Activated CD4-positive, alpha-beta T cell treated with anti-CD3 and anti-CD28 coated beads, Interleukin-2, Interleukin-6, amounts not matched to agents 100 ng/mL and 50 ng/mL, durations not matched to agents 16 hours and 8 hours (primary cell): ENCODE data around the gene NEK7.
"Not testable (repeated sequence)": the region's sequence is repeated elsewhere in the genome, so short reads cannot be mapped to it uniquely, and the experiment has no call there.

Experiments
- DNase-seq: peaks from one replicate; pipeline ENCODE4 v3.0.0-alpha.2; 2020

Gene NEK7

GRCh38 chr1:198156745-198157240, at the start of gene NEK7:
TSS of gene NEK7 (plus strand) at chr1:198156998. CDS start at chr1:198232581, 75,583 bp downstream.
- DNase-seq = peak; percentile 81

- DNase-seq = no peak
These were observed 49.7 kb upstream of the NEK7 start for GRCh38 chr1:198107091-198107501.

GRCh38 chr1:198108636-198109370, 48.0 kb upstream of the NEK7 start:
- no peak for DNase-seq

- DNase-seq = no peak
These were observed 47.5 kb upstream of the NEK7 start for GRCh38 chr1:198109371-198109715.

- no peak for DNase-seq
These were observed 43.5 kb upstream of the NEK7 start for GRCh38 chr1:198113342-198113750.

GRCh38 chr1:198116069-198116468, 40.7 kb upstream of the NEK7 start:
- DNase-seq = no peak

GRCh38 chr1:198116469-198116868, 40.3 kb upstream of the NEK7 start:
- no peak for DNase-seq

GRCh38 chr1:198117267-198117666, 39.5 kb upstream of the NEK7 start:
- DNase-seq = no peak

- DNase-seq = no peak
These were observed 38.7 kb upstream of the NEK7 start for GRCh38 chr1:198118134-198118533.

- no peak for DNase-seq
These were observed 36.9 kb upstream of the NEK7 start for GRCh38 chr1:198119906-198120305.

- no peak for DNase-seq
These were observed 35.6 kb upstream of the NEK7 start for GRCh38 chr1:198121056-198121826.

- DNase-seq = no peak
These were observed 34.1 kb upstream of the NEK7 start for GRCh38 chr1:198122693-198123092.

GRCh38 chr1:198123133-198123532, 33.7 kb upstream of the NEK7 start:
- DNase-seq = no peak

- no peak for DNase-seq
These were observed 32.1 kb upstream of the NEK7 start for GRCh38 chr1:198124673-198125072.

GRCh38 chr1:198125995-198126735, 30.6 kb upstream of the NEK7 start:
- DNase-seq = no peak

GRCh38 chr1:198128533-198128932, 28.3 kb upstream of the NEK7 start:
- no peak for DNase-seq

GRCh38 chr1:198130053-198130452, 26.7 kb upstream of the NEK7 start:
- DNase-seq = not testable (repeated sequence)

GRCh38 chr1:198132060-198132781, 24.6 kb upstream of the NEK7 start:
- no peak for DNase-seq

GRCh38 chr1:198134252-198134651, 22.5 kb upstream of the NEK7 start:
- DNase-seq = no peak

- no peak for DNase-seq
These were observed 21.4 kb upstream of the NEK7 start for GRCh38 chr1:198135366-198135765.

GRCh38 chr1:198141668-198142351, 15.0 kb upstream of the NEK7 start:
- DNase-seq = no peak

- DNase-seq = peak; percentile 27
These were observed 13.0 kb upstream of the NEK7 start for GRCh38 chr1:198143797-198144196.
